NCI-H2227 treated with DMSO at 0.1 percent for 48 hours (cell line): ENCODE results near the gene FGFR4.
A peak's percentile ranks its signal among the peaks of the same experiment; 100 is the strongest.

ENCODE experiments used
- DNase-seq: peaks from one replicate; lab custom pipeline; 2025; lab: John Stamatoyannopoulos, UW

The FGFR4 gene

DNA sequence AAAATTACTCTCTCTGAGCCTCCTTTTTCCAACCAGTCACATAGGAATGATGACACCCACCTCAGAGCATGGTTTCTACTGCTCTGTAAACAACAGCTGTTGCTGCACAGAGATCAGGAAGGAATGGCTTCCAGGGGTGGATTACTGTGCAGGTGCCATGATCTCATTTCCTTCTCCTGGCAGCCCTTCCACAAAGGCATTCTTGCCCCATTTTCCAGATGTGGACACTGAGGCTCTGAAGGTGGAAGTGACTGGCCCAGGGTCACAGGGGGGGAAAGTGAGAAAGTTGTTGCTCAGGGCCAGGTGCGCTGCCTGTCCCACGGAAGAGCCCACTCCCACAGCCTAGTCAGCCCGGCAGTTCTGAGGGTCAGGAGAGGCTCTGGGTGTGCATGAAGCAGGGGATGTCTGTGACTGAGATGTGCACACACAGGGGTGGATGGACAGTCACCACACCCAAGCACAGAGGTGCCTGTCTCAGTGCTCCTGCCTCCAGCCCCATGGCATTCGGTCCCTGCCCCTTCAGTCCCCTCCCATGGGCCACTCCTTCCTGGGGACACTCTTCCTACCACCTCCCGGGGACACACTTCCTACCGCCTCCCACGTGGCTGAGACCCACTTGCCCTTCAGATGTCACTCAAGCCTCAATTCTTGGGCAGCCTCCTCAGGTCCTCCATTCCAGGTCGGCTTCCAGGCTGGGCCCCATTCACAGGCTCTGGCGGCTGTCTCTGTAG is 17.0 kb downstream of the FGFR4 start:
- DNase-seq = no peak

DNA sequence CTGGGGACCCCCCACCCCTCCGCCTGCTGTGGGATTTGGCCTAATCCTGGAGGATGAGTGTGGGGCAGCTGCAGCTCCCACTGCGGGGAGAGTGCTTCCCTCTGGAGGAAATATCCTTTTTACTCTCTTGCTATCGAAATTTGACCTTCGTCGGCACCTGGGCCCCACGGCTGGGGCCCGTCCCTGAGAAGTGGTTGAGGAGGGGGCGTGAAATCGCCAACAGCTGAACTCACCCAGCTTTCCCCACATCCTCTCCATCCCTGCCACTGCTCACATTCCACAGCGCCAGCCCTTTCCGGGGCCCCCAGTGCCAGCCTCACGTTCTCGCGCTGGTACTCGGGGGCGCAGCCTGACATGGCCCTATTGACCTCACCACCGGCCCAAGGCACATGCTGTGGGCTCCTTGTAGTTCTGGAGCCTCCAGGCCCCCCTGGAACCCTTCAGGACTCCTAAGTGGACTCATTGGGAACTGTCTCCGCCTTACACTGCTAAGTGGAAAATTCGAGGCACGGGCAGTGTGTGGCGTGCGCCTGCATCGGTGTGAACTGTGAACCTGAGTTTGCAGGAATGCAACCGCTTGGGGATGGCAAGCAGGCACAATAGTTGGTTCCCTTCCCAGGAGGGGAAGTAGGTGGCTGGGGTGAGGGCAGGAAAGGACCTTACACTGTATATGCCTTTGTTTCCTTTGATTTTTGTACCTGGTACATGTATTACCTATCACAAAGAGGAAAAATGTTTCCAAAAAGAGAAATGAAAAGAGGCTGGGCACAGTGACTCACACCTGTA is 19.2 kb downstream of the FGFR4 start:
- DNase-seq = no peak

DNA sequence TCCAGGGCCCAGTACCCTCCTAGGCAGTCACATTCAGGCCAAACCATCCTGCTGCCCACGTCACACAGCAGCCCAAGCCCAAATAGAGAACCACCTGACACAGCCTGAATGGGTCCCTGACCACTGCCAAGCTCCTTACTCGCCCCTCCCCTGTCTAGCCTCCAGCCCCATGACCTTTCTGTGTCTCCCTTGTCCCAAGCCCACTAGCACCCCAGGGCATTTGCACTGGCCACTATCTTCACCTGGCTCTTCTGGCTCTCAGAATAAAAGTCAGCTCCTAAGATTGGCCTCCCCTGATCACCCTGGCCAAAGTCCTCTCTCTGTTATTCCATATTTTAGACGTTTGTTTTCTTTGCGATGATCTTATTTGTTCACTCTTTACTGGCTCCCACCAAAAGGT is 20.4 kb downstream of the FGFR4 start:
- DNase-seq = no peak

DNA sequence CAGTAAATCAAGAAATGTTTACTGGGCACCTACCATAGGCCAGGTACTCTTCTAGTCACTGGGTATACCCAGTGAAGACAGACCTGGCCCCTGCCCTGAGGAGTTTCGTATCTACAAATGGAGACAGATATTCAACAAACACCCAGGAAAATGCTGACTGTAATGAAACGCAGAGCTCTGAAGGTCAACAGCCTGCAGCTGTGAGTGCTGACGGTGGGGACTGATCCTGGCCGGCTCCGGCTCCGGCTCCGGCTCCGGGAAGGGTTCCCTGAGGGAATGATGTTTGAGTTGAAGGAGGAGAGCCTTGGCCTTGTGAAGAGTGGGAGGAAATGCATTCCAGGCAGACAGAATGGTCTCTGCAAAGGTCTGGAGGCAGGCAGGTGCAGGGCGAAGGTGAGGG is 23.1 kb downstream of the FGFR4 start:
- no peak for DNase-seq

DNA sequence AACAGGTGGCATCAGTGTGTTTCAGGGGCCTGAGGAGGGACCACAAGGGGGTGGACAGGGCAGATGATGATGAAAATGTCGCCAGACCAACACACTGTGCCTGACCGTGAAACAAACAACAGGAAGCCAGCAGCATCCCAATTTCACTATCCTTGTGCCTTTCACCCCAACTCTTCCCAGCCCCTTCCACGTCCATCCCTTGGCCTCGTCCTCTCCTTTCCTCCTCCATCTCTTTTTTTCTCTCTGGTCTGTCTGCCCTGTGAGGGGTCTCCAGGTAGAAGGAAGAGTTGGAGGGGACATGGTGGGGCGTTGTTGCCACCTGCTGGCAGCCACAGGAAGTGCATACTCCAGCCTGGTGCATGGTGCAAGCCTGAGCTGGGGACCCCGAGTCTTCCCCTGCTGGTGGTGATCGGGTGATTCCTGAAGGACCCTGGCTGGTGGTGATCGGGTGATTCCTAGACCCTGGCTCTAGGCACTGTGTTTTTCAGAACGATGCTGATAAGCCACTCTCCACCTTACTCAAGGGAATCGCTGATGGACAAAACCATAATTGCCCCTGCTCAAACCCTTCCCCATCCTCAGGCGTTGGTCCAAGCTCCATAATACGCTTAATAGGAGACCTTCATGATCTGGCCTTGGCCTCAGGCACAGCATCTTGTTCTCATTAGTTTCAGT is 25.1 kb downstream of the FGFR4 start:
- peak; percentile 23 for DNase-seq

DNA sequence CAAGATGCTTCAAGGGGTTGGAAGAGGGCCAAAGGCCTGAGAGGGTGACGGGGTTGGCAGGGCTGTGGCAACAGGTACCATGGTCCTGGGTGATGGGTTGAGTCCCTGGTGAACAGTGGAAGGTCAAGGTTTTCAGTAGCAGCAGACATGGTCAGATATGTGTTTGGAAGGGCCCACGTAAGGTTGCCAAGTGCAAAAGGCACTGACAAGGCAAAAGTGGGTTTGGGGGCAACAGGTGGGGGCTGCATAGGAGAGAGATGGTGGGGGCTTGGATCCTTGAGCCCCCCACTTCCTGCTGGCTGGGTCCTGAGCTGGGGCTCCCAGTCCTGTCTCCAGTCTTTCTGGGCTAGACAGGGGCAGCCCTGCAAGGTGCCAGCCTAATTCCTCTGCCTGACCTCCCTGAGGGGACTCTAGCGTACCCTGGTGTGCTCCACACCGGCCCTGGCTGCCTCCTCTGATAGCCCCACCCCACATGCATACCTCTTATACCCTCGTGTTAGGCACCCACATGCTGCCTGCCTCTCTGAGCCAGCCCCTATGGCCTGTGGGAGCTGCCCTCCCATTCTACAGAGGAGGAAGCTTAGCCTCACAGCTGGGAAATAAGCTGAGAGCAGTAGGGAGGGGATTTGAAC is 26.0 kb downstream of the FGFR4 start:
- DNase-seq = no peak

DNA sequence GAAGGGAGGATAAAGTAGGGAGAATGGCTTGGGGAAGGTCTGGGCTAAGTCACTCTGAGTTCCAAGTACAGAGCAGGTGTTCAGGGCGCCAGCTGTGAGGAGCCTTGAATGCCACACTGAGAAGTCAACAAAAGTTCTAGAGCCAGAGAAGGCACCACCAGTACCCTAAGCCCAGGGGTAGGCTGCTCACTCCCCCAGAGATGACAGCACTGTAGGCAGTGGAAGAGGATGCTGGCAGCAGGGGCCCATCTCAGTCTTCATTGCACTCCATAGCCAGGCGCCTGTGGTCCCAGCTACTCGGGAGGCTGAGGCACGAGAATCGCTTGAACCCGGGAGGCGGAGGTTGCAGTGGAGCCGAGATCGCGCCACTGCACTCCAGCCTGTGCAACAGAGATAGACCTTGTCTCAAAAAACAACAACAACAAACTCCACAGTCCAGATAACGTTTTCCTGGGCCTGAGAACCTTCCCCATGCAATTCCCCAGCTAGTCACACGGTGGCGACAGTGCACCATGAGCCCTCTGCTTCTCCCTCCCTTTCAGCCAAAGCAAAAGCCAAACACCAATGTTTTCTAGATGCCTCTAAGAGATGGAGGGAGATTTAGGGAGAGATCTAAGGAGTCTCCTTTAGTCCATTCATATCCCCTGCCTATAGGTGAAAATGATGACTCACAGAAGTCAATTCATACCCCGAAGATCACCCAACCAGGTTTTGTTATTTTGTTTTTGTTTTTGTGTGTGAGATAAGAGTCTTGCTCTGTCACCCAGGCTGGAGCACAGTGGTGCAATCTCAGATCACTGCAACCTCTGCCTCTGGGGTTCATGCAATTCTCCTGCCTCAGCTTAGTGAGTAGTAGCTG is 27.1 kb downstream of the FGFR4 start:
- DNase-seq = peak; percentile 61

DNA sequence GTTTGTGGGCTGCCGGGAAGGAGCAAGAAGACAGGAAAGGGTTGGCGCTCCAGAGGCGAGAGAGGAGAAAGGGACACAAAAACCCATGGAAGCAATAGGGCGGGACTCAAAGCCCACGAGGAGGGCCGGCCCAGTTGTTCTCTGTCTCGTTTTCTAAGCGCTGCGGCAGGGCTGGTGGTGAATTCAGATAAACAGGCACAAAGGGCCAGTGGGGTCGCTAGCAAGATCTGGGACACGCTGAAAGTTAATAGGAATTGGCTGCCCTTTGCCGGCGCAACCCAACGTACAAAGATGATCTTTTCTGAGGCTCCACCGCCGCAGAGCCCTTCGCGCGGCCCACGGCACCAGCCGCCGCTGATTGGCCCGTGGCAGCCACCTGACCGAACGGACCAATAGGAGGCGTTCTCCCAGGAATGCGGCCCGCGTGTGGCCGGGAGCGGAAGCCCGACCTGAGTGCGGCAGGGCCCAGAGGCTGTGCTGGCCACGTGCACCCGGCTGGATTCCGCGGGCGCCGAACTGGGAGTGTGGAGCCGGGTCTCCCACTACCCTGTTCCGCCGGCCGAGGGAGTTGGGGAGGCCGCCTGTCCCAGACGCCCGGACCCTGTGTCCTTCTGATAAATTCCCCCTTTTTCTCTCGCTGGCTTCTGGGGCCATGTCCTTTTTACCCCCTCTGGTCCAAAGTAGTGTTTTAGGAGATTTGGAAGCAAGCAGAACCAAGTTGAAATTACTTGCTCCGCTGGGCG is 30.1 kb downstream of the FGFR4 start:
- no peak for DNase-seq

DNA sequence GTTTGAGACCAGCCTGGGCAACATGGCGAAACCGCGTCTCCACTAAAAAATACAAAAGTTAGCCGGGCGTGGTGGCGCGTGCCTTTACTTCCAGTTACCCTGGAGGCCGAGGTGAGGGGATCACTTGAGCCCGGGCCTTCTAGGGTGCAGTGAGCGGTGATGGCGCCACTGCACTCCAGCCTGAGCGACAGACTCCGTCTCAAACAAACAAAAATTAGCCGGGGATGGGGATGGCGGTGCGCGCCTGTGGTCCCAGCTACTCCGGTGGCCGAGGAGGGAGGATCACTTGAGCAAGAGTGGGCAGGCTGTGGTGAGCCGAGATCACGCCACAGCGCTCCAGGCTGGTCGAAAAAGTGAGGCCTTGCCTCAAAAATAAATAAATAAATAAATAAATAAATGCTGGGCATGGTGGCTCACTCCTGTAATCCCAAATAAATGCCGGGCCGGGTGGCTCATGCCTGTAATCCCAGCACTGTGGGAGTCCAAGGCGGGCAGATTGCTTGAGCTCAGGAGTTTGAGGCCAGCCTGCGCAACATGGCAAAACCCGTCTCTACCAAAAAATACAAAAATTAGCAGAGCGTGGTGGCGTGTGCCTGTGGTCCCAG is 30.8 kb downstream of the FGFR4 start:
- DNase-seq = no peak

DNA sequence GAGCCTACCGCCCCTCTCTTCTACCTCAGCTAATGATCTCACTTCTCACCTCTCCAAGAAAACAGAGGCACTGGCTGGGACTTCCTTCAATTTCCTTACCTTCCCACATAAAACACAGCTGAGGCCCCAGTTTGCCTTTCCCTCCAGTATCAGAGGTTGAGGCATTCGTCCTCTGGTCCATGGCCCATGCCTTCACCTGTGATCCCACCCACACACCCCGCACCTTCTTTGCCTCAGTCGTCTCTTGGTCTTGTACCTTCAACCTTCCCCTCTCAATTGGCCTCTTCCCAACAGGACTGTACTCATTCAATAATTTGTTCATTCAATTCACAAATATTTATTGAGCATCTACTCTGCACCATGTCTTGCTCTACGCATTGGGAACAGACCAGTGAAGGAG is 35.9 kb downstream of the FGFR4 start:
- DNase-seq = no peak

DNA sequence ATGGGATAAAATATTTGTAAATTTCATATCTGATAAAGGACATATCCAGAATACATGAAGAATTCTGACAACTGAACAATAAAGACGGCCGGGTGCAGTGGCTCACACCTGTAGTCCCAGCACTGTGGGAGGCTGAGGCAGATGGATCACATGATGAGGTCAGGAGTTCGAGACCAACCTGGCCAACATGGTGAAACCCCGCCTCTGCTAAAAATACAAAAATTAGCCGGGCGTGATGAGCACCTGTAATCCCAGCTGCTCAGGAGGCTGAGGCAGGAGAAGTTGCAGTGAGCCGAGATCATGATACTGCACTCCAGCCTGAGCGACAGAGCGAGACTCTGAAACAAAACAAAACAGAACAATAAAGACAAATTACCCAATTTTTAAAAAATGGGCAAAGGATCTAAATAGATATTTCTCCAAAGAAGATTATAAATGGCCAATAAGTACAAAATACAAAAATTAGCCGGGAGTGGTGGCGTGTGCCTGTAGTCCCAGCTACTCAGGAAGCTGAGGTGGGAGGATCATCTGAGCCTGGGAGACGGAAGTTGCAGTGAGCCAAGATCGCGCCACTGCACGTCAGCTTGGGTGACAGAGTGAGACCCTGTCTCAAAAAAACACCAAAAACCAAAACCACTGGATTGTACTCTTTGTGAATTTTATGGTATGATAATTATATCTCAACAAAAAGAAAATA is 37.2 kb downstream of the FGFR4 start:
- no peak for DNase-seq

DNA sequence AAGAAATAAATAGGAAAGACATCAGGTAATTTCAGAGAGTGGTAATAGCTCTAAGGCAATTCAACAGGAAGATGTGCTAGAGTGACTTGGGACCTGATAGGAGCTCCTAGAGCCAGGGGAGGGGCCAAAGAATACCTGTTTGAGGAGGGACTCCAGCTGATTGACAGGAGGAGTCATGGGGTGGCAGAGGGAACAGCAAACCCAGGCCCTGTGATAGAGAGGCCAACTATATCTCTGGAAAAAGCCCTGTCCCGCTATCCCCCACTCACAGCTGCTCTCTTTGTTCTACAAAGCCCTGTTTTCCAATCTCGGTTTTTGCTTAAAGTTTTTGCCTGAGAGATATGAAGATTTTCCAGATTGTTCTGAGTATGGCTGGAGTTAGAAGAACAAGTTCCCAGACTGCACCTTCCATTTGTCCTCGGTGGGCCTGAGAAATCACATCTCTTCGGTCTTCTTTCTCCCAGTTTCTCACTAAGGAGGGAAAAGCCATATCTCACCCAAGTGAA is 37.8 kb downstream of the FGFR4 start:
- DNase-seq = no peak

DNA sequence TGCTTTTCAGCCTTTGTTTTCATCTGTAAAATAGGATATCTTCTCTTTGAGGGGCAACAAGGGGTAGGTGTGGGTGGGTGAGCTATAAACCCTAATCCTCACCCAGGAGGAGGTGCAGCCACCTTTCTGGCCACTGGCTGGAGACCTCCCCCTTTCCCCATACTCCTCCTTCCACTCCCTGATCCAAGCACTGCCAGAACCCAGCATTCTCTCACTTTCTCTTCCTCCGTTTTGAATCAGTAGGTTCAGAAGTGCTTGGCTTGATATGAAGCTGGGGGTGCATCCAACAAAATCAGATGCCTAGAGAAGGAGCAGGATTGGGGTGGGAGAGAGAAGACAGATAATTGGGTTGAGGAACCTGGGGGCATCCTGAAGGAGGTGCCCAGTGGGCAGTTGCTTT is 40.1 kb downstream of the FGFR4 start:
- no peak for DNase-seq

DNA sequence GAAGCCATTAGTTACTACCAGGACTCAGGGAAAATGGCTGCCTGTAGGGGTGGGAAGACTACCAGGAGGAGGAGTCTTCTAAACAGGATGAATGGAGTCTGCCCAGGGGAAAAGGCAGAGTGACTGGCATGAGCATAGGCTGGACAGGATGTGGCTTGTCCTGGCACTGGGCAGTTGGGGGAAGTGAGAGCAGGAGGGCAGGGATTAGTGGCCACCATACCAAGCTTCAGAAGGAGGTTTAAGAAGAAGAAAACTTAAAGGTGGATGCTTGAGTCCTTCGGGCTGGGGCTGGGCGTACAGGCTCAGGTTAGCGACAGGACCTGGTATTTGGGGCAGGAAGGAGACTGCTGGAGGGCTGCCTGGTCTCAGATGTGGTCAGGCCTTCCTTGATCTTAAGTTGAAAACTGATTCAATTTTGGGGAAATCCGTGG is 41.9 kb downstream of the FGFR4 start:
- DNase-seq = no peak

DNA sequence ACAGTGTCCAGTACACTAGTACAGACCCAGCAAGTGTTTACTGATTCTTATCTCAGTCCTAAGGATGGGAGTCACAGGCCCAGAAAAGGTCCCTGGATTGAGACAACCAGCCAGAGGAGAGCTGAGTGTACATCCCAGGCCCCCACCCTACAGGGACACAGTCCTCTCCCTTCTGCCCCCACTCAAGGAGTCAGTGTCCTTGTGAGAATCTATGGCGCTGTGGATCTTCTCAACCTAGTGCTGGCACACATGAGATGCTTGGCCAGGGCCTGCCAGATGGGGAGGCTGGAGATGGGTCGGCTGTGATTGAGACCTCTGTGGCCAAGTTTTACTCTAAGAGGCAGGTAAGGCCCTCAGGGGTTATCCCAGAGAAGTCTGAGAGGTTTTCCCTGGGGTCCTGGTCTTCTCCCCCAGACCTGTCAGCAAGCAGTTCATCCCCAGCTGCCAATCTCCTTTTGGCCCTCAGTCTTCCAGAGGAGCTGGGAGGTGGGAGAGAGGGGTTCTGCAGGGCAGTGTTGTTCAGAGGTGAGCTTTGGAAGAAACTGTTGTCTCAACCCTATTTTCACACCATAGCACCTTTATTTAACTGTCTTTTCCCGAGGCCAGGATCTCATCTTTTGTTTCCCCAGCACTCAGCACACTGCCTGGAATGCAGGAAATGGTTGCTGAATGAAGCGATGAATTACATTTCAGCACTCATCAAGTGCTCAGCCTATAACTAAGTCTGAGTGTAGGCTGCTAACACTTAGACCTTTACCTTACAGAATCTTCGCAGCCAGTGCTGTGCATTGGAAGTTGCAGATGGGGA is 43.7 kb downstream of the FGFR4 start:
- no peak for DNase-seq

DNA sequence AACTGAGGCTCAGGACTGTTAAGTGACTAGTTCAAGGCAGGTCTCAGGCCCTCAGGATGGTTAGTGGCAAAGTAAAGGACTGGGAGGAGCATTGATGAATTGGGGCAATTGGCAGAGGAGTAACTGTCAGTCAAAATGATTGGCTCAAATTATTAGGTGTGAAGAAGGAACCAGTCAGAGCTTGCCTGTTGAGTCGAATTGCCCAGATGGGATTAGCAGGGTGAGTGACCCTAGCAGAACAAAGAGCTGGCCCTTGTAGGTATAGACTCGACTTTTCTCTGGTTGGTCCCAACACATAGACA is 44.3 kb downstream of the FGFR4 start:
- DNase-seq = peak; percentile 11

DNA sequence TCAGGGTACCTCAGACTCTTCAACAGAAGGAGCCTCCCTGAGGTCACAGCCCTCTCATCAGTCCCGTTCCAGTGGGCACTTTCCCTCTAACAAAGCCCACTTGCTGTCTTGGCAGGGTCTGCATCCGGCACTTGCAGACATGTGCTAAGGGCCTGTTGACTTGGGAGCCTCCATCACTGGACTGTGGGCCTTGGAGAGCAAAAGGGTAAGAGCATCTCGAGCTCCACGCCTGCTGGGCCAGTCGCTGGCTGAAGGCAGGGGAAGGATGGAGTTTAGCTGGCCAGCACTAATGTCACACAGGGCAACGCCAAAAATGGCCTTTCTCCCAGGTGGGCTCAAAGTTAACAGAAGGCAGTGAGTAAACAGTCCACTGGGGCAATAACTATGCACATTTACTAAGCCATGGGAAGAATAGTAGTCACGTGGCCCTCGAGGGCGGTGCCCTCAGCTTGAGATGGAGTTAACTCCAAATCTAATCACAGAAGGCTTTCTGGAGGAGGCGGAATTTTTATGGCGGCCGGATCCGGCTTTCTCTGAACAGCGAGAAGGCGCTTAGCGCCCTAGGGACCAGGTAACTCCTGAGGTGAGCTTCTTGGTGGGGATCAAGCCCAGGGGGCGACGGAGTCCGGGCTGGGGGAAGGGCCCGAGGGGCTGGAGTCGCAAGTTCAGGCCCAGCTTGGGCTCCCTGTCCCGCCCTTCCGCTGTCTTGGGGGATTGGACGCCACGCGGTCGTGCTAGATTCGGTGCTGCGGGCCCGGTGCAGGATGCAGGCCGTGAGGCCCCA is 44.8 kb downstream of the FGFR4 start:
- DNase-seq = no peak
